T47D (cell line): Measurements from ENCODE around the gene NFE2L2.
"Not testable (repeated sequence)": the region's sequence is repeated elsewhere in the genome, so short reads cannot be mapped to it uniquely, and the experiment has no call there.

Experiments used
- DNase-seq, 2 experiments: peaks; one replicate each; pipeline versions ENCODE4 v3.0.0 to v3.0.0-alpha.2; 2011 to 2012; ENCODE audit warnings: low read depth in 1 of 2, low spot score in 1 of 2
- JUND ChIP-seq: IDR thresholded peaks from 2 replicates; pipeline ENCODE4 v1.6.1; 2012; ENCODE audit warnings: low read depth
- in situ Hi-C: cut with HindIII; loops from 2 replicates; pipeline ENCODE4 v1.10.0; 2016; ENCODE audit warnings: low sequenced_read_pairs, low pct_unique_long_range_greater_than_20kb

NFE2L2 gene

GRCh38 chr2:177187631-177188312, 76.8 kb downstream of the NFE2L2 start:
- in situ Hi-C loops = no loop called here
- no peak for TF ChIP-seq JUND
- DNase-seq = no peak

DNA sequence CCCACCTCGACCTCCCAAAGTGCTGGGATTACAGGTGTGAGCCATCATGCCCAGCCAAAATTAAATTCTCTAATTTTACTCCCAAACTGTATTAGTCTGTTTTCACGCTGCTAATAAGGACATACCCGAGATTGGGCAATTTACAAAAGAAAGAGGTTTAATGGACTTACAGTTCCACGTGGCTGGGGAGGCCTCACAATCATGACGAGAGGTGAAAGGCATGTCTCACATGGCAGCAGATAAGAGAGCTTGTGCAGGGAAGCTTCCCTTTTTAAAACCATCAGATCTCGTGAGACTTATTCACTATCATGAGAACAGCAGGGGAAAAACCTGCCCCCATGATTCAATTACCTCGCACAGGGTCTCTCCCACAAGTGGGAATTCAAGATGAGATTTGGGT, 78.5 kb downstream of the NFE2L2 start:
- in situ Hi-C loops, DNase-seq: not testable (repeated sequence)

- in situ Hi-C loops = no loop called here
- TF ChIP-seq JUND = no peak
These were observed 79.9 kb downstream of the NFE2L2 start for GRCh38 chr2:177184606-177185005.

GRCh38 chr2:177183860-177184259, 80.7 kb downstream of the NFE2L2 start:
- no peak for TF ChIP-seq JUND
- in situ Hi-C loops = no loop called here
- no peak for DNase-seq

More at GRCh38 chr2:177184606-177185005, 79.9 kb downstream of the NFE2L2 start:
- no peak for DNase-seq
